GM10266 (cell line): ENCODE data around the gene EXT2.

ENCODE experiments used
- DNase-seq: peaks from one replicate; pipeline ENCODE4 v3.0.0; 2012; ENCODE audit errors: extremely low spot score
- TF ChIP-seq, protein P1 (sequence below): IDR thresholded peaks from 2 replicates; pipeline ENCODE4 v1.5.1; 2012; ENCODE audit warnings: mild to moderate bottlenecking, low read depth; ENCODE audit not compliant: control insufficient read depth, insufficient read depth; ENCODE audit errors: missing control alignments

The EXT2 gene

GRCh38 chr11:44199298-44199697 lies 103.8 kb downstream of the EXT2 start:
- TF ChIP-seq, protein P1, sequence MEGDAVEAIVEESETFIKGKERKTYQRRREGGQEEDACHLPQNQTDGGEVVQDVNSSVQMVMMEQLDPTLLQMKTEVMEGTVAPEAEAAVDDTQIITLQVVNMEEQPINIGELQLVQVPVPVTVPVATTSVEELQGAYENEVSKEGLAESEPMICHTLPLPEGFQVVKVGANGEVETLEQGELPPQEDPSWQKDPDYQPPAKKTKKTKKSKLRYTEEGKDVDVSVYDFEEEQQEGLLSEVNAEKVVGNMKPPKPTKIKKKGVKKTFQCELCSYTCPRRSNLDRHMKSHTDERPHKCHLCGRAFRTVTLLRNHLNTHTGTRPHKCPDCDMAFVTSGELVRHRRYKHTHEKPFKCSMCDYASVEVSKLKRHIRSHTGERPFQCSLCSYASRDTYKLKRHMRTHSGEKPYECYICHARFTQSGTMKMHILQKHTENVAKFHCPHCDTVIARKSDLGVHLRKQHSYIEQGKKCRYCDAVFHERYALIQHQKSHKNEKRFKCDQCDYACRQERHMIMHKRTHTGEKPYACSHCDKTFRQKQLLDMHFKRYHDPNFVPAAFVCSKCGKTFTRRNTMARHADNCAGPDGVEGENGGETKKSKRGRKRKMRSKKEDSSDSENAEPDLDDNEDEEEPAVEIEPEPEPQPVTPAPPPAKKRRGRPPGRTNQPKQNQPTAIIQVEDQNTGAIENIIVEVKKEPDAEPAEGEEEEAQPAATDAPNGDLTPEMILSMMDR: no peak
- no peak for DNase-seq

DNA sequence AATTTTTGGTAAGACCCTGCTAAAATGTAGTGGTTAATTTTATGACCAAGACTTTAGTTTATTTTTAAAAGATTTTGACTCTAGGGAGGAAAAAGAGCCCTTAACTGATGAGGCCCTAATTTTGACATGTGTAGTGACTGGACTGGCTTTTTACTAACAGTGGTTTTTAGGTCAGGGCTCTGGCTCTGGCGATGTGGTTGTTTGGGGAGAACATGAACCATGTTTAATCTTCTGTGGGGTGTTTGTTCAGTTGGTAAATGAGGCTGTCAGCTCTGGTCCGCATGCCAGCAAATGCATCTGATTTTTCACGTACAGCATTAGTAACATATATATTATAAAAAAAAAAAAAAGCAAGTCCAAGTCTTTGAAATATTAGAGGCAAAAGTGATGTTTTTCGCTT lies 104.3 kb downstream of the EXT2 start:
- TF ChIP-seq, protein P1: no peak
- no peak for DNase-seq

GRCh38 chr11:44203270-44204043 lies 108.0 kb downstream of the EXT2 start:
- no peak for DNase-seq
- TF ChIP-seq, protein P1: no peak

DNA sequence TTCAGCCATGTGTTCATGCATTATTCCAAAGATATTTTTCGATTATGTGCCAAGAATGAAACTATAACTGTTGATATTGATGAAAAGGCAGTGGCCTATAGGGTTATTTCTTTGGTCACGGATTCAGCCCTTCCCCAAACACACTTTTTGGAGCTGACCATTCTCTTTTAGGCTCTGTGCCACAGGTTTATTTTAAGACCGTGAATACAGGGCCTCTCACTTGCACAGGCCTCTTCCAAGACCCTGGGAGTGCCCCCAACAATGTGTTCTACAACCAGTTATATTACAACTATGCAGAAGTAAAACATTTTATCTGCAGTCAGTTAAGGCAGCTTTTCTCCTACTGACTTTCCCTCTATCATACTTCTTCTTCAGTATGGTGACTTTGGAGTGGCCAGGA lies 109.9 kb downstream of the EXT2 start:
- DNase-seq: no peak
- TF ChIP-seq, protein P1: no peak

GRCh38 chr11:44205836-44206235 lies 110.4 kb downstream of the EXT2 start:
- TF ChIP-seq, protein P1: no peak
- no peak for DNase-seq

- TF ChIP-seq, protein P1: no peak
- DNase-seq: no peak
Observed at GRCh38 chr11:44207292-44207691, 111.8 kb downstream of the EXT2 start.

DNA sequence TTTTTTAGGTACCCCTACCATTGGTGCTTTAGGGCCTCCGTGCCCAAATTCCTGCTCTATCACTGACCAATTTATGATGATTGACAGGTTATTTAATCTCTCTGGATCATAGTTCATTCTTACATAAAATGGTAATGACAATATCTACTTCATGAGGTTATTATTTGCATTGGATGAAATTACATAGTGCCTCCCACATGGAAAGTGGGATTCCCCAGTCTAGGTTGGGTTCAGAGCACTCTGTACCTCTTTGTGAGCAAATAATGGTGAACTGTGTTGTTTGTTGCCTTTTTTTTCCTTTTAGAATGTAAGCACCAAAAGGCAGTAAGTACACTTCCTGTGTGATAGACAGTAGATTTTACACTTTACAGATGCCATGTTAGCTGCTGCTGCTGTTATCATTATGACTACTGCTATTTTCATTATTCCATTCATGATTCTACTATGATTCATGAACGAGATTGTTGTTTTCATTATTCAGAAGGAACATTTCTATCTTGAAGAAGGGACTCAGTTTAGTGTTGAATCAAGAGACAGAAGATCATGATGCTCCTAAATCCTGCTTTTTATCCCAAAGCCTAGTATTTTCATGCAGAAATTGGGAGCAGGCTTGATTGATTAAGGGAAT lies 113.6 kb downstream of the EXT2 start:
- TF ChIP-seq, protein P1: no peak

More for the DNA sequence above, 113.6 kb downstream of the EXT2 start:
- no peak for DNase-seq
